Suprapubic skin (tissue), 4 donors: Measurements from ENCODE around the gene SLC15A4.

Experiments
- CTCF ChIP-seq, 2 donors: fragments of 200-600 bp in 1 of 2; fragments of 450-650 bp in 1 of 2; sonication (generic) in 1 of 2; IDR thresholded peaks; one replicate each; pipeline ENCODE4 v1.5.1; 2016 to 2019; ENCODE audit warnings: antibody characterized with exemption in 2 of 2, mild to moderate bottlenecking in 1 of 2, moderate library complexity in 1 of 2
- EP300 ChIP-seq: sonication (generic); formaldehyde crosslinking; IDR thresholded peaks from one replicate; pipeline ENCODE4 v1.6.1; 2017; ENCODE audit warnings: antibody characterized with exemption
- POLR2A ChIP-seq, 2 donors: fragments of 450-650 bp; IDR thresholded peaks; one replicate each; pipeline ENCODE4 v1.6.1; 2017; ENCODE audit warnings: antibody characterized with exemption in 2 of 2, mild to moderate bottlenecking in 2 of 2, moderate library complexity in 2 of 2
- POLR2AphosphoS5 ChIP-seq, 3 donors: sonication (generic); formaldehyde crosslinking; IDR thresholded peaks; one replicate each; pipeline ENCODE4 v1.6.1; 2017; ENCODE audit warnings: antibody characterized with exemption in 3 of 3

- no peak for TF ChIP-seq POLR2A (IDR thresholded peaks at IDR 0.05)
- no peak for TF ChIP-seq CTCF (IDR thresholded peaks at IDR 0.05)
- TF ChIP-seq EP300: no peak
- no peak for TF ChIP-seq POLR2AphosphoS5 (IDR thresholded peaks at IDR 0.05)
Observed at GRCh38 chr12:128856791-128857078, 33.0 kb upstream of the SLC15A4 start.
